GM18499 (cell line): Measurements from ENCODE around the gene GRIP1.
A peak's percentile ranks its signal among the peaks of the same experiment; 100 is the strongest.

Experiments used
- ATAC-seq: cut with Tn5 transposase; IDR thresholded peaks from one replicate; pipeline ENCODE4 v1.9.1; 2021; ENCODE audit warnings: moderate number of reproducible peaks; ENCODE audit not compliant: insufficient read depth, unreplicated experiment

The GRIP1 gene

GRCh38 chr12:66661357-66661756 lies 17.5 kb downstream of the GRIP1 start:
- ATAC-seq = no peak

- no peak for ATAC-seq
These were observed 25.1 kb downstream of the GRIP1 start for GRCh38 chr12:66653796-66654195.

GRCh38 chr12:66648033-66648735 lies 30.7 kb downstream of the GRIP1 start:
- ATAC-seq = no peak

- ATAC-seq = no peak
These were observed 31.7 kb downstream of the GRIP1 start for GRCh38 chr12:66647034-66647691.

GRCh38 chr12:66644151-66644550 lies 34.7 kb downstream of the GRIP1 start:
- no peak for ATAC-seq

- ATAC-seq = no peak
These were observed 38.0 kb downstream of the GRIP1 start for GRCh38 chr12:66640691-66641460.

- no peak for ATAC-seq
These were observed 40.2 kb downstream of the GRIP1 start for GRCh38 chr12:66638666-66639065.

- ATAC-seq = no peak
These were observed 41.1 kb downstream of the GRIP1 start for GRCh38 chr12:66637699-66638301.

- ATAC-seq = no peak
These were observed 42.1 kb downstream of the GRIP1 start for GRCh38 chr12:66636771-66637170.

GRCh38 chr12:66633676-66634075 lies 45.2 kb downstream of the GRIP1 start:
- ATAC-seq = no peak

- ATAC-seq = no peak
These were observed 49.6 kb downstream of the GRIP1 start for GRCh38 chr12:66629138-66629870.

- no peak for ATAC-seq
These were observed 50.9 kb downstream of the GRIP1 start for GRCh38 chr12:66627988-66628317.

GRCh38 chr12:66627270-66627987 lies 51.4 kb downstream of the GRIP1 start:
- no peak for ATAC-seq

GRCh38 chr12:66624806-66625205 lies 54.1 kb downstream of the GRIP1 start:
- peak; percentile 68 for ATAC-seq

- no peak for ATAC-seq
These were observed 55.4 kb downstream of the GRIP1 start for GRCh38 chr12:66623455-66623854.

- no peak for ATAC-seq
These were observed 58.2 kb downstream of the GRIP1 start for GRCh38 chr12:66620688-66621087.

- no peak for ATAC-seq
These were observed 58.9 kb downstream of the GRIP1 start for GRCh38 chr12:66620026-66620425.

GRCh38 chr12:66617991-66618390 lies 60.9 kb downstream of the GRIP1 start:
- ATAC-seq = no peak

- no peak for ATAC-seq
These were observed 66.6 kb downstream of the GRIP1 start for GRCh38 chr12:66612090-66612775.
